Vein endothelial cell (primary cell): ENCODE measurements around the gene BFAR. TPM values are rescaled to one million over a fixed set of nuclear protein-coding genes. Genes with fewer than 3 reads are reported as not detected.

Experiments used
- small RNA-seq: library from RNA; depleted of rRNA; stranded (forward); fragments of <200 nt; gene quantifications from one replicate; pipeline ENCODE3, GENCODE V24; 2012
- total RNA-seq: library from RNA; depleted of rRNA; stranded (reverse); fragments of >200 nt; gene quantifications from 2 replicates; pipeline ENCODE4 v1.2.3, GENCODE V29; 2012

BFAR gene
- 122 and 157 TPM in 2 replicates for total RNA-seq

DNA sequence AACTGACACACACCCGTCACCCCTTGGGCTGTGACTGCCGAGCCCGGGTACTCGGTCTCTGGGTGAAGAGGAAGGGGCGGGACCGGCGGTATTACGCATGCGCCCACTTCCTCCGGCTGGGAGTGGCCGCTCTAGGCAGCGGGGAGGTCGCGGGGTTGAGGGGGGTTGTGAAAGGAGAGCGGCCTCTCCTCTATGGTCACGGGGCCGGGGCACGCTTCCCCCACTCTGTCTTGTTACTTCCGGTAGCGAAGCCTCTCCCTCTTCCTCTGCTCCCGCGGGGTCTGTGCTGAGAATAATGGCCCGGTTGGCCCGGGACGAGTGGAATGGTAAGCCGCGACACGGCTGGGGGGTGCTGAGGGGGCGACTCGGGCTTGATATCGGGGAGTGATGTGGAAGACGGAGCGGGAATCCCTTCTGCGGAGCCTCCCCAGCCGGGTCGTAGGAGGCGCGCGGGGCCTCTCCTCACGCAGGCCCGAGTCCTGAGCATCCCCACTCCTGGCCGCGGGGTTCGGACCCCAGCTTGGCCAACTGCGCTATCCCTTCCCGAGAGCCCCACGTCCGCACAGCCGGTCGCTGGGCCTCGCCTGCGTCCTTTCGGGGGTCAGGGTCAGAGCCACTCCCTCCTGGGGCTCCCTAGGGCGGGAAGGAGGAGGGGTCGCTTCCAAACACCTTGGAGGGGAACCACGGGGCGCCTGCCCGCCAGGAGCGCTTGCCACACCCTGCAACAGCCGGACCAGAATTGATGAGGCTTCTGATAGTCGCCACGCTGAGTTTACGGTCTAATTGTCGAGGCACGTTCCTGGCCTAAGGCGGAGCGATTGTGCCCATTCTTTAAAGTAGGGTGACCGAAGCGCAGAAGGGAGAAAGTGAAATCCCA, at the start of gene BFAR:
BFAR (plus strand) TSS at position 259 of the 877 bp plus-strand sequence. CDS start 11,396 bp downstream, outside the sequence.

GRCh38 chr16:14629919-14630619, 2.7 kb upstream of the BFAR start, which contains the start of gene PARN:
PARN (minus strand) TSS chr16:14630260; CDS start chr16:14630125, 135 bp downstream.

GRCh38 chr16:14694129-14694528, 61.4 kb downstream of the BFAR start, which contains the start of gene PLA2G10:
PLA2G10 (minus strand) TSS chr16:14694308; CDS start chr16:14694229, 79 bp downstream.

GRCh38 chr16:14703156-14704011, 70.6 kb downstream of the BFAR start, which contains the start of gene NPIPA3:
NPIPA3 (plus strand) TSS chr16:14703411; CDS start chr16:14708944, 5,533 bp downstream.

Small RNAs within 50 kb of the gene (small RNA-seq; reads per million reads assigned to genes)
- not detected for gene RN7SL274P
- not detected for gene RNU7-125P

Other genes with a start within 250 kb of the BFAR start
- gene PARN, start 2.7 kb upstream of the BFAR start, total RNA-seq: 25.5 and 28.3 TPM in 2 replicates
- gene PLA2G10, start 61.4 kb downstream of the BFAR start, total RNA-seq: not detected in 2 replicates
- gene NPIPA3, start 70.5 kb downstream of the BFAR start, total RNA-seq: 0.29 and 0.33 TPM in 2 replicates
- 0.29 TPM in 1 of 2 replicates, not detected in the other for gene NPIPA2, start 109.6 kb downstream of the BFAR start, total RNA-seq
- 90.8 and 122 TPM in 2 replicates for gene NOMO1, start 200.8 kb downstream of the BFAR start, total RNA-seq